AG08396 (cell line): ENCODE results near the gene L3MBTL4.
"Not testable (repeated sequence)": the region's sequence is repeated elsewhere in the genome, so short reads cannot be mapped to it uniquely, and the experiment has no call there.

ENCODE experiments used
- DNase-seq: peaks from one replicate; pipeline ENCODE4 v3.0.0; 2012; ENCODE audit warnings: low spot score, mixed read lengths

The L3MBTL4 gene

GRCh38 chr18:6414723-6415417 is at the start of gene L3MBTL4:
Gene L3MBTL4, minus strand, starts transcription at chr18:6414911. Its CDS starts 103,286 bp downstream, at chr18:6311625.
- peak; percentile 14 for DNase-seq

GRCh38 chr18:6452194-6452593 is 37.5 kb upstream of the L3MBTL4 start:
- DNase-seq = no peak

- DNase-seq = no peak
These were observed 34.5 kb upstream of the L3MBTL4 start for GRCh38 chr18:6449213-6449612.

GRCh38 chr18:6444466-6445228 is 29.9 kb upstream of the L3MBTL4 start:
- no peak for DNase-seq

- no peak for DNase-seq
These were observed 26.5 kb upstream of the L3MBTL4 start for GRCh38 chr18:6441200-6441599.

GRCh38 chr18:6437937-6438818 is 23.5 kb upstream of the L3MBTL4 start:
- DNase-seq = no peak

GRCh38 chr18:6435731-6436130 is 21.0 kb upstream of the L3MBTL4 start:
- no peak for DNase-seq

- no peak for DNase-seq
These were observed 20.4 kb upstream of the L3MBTL4 start for GRCh38 chr18:6434987-6435709.

- DNase-seq = no peak
These were observed 19.8 kb upstream of the L3MBTL4 start for GRCh38 chr18:6434481-6434880.

- DNase-seq = no peak
These were observed 17.1 kb upstream of the L3MBTL4 start for GRCh38 chr18:6431659-6432318.

GRCh38 chr18:6428851-6429395 is 14.2 kb upstream of the L3MBTL4 start:
- DNase-seq = no peak

GRCh38 chr18:6427286-6427685 is 12.6 kb upstream of the L3MBTL4 start:
- DNase-seq = no peak

GRCh38 chr18:6423289-6423688 is 8.6 kb upstream of the L3MBTL4 start:
- DNase-seq = no peak

- peak; percentile 38 for DNase-seq
These were observed 491 bp downstream of the L3MBTL4 start for GRCh38 chr18:6414118-6414722.

GRCh38 chr18:6413579-6414117 is 1.1 kb downstream of the L3MBTL4 start:
- DNase-seq = no peak

- DNase-seq = no peak
These were observed 1.7 kb downstream of the L3MBTL4 start for GRCh38 chr18:6412933-6413472.

GRCh38 chr18:6411382-6411781 is 3.3 kb downstream of the L3MBTL4 start:
- DNase-seq = no peak

- no peak for DNase-seq
These were observed 4.8 kb downstream of the L3MBTL4 start for GRCh38 chr18:6409933-6410332.

GRCh38 chr18:6408543-6408942 is 6.2 kb downstream of the L3MBTL4 start:
- DNase-seq = not testable (repeated sequence)

- DNase-seq = no peak
These were observed 7.7 kb downstream of the L3MBTL4 start for GRCh38 chr18:6406910-6407470.
